Prostate gland (tissue), 2 donors: Measurements from ENCODE around the gene OSCP1. TPM values are rescaled to one million over a fixed set of nuclear protein-coding genes. Genes with fewer than 3 reads are reported as not detected.

Experiments
- DNase-seq: peaks from one replicate; pipeline ENCODE4 v3.0.0-alpha.2; 2019; ENCODE audit warnings: low spot score
- H3K27ac ChIP-seq, 2 donors: fragments of 200-600 bp; sonication (generic); 2 replicates each; pipeline ENCODE4 v1.5.1; 2017 to 2019
- H3K27me3 ChIP-seq: fragments of 200-600 bp; sonication (generic); replicated peaks from 2 replicates; pipeline ENCODE4 v1.5.1; 2019; ENCODE audit not compliant: insufficient read depth
- H3K36me3 ChIP-seq, 2 donors: fragments of 200-600 bp; sonication (generic); 1 replicate in 1 of 2; 2 replicates in 1 of 2; pipeline versions ENCODE4 v1.5.1 to v1.8.1; 2017 to 2019
- H3K4me1 ChIP-seq: fragments of 200-600 bp; sonication (generic); replicated peaks from 2 replicates; pipeline ENCODE4 v1.5.1; 2019
- H3K4me3 ChIP-seq, 2 donors: fragments of 200-600 bp; sonication (generic); 2 replicates each; pipeline ENCODE4 v1.5.1; 2017 to 2019
- H3K9me3 ChIP-seq: fragments of 200-600 bp; sonication (generic); 2 replicates; pipeline ENCODE4 v1.5.1; 2017
- POLR2A ChIP-seq: fragments of 450-650 bp; IDR thresholded peaks from one replicate; pipeline ENCODE4 v1.6.1; 2016; ENCODE audit warnings: antibody characterized with exemption, mild to moderate bottlenecking
- POLR2AphosphoS5 ChIP-seq: sonication (generic); formaldehyde crosslinking; IDR thresholded peaks from one replicate; pipeline ENCODE4 v1.6.1; 2017; ENCODE audit warnings: antibody characterized with exemption
- WGBS: methylation state at CpG from one replicate; pipeline ENCODE4 v1.1.5; 2018; 5-methylcytosine and 5-hydroxymethylcytosine counted together
- intact Hi-C: fragments of 100-400 bp; cut with DNase I; formaldehyde crosslinking; loops from one replicate; pipeline ENCODE4 v1.14.2; 2022
- total RNA-seq, 2 donors: library from RNA; depleted of rRNA; stranded (reverse); fragments of >200 nt; gene quantifications; one replicate each; pipeline ENCODE4 v1.1.0, GENCODE V29; 2016
- TF ChIP-seq, protein P1 (sequence below), 4 experiments: fragments of 200-600 bp in 2 of 4; fragments of 450-650 bp in 2 of 4; sonication (generic) in 2 of 4; IDR thresholded peaks; 1 replicate in 3 of 4; 2 replicates in 1 of 4; pipeline ENCODE4 v1.5.1; 2016 to 2019; ENCODE audit warnings: antibody characterized with exemption in 4 of 4, mild to moderate bottlenecking in 2 of 4, moderate library complexity in 2 of 4

The OSCP1 gene
- total RNA-seq, 2 donors from 2014 or later, result 16.7 to 25.6 TPM

DNA sequence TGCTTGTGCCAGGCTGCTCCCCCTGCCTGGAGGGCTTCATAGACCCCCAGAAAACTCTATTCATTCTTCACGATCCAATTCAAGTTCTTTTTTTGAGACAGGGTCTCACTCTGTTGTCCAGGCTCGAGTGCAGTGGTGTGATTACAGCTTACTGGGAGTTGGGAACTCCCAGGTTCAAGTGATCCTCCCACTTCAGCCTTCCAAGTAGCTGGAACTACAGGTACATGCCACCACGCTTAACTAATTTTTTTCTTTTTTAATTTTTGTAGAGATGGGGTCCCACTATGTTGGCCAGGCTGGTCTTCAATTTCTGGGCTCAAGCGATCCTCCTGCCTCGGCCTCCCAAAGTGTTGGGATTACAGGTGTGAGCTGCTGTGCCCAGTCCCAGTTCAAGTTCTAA, 68.8 kb downstream of the OSCP1 start:
- intact Hi-C loops, result no loop called here
- WGBS, result 91% methylated on average over 5 of the region's 5 CpGs
- Histone ChIP-seq H3K27me3 (no peaks in the 10 kb centered on the region), H3K4me3 (no peak overlapping the region), H3K27ac (no peak overlapping the region), H3K4me1 (peaks cover 10% of the 10 kb centered on the region), H3K9me3 (no peaks in the 10 kb centered on the region), H3K36me3 (no peaks in the 10 kb centered on the region)
- no peak for DNase-seq
- TF ChIP-seq POLR2AphosphoS5 (no peak), POLR2A (no peak)
- TF ChIP-seq, protein P1, sequence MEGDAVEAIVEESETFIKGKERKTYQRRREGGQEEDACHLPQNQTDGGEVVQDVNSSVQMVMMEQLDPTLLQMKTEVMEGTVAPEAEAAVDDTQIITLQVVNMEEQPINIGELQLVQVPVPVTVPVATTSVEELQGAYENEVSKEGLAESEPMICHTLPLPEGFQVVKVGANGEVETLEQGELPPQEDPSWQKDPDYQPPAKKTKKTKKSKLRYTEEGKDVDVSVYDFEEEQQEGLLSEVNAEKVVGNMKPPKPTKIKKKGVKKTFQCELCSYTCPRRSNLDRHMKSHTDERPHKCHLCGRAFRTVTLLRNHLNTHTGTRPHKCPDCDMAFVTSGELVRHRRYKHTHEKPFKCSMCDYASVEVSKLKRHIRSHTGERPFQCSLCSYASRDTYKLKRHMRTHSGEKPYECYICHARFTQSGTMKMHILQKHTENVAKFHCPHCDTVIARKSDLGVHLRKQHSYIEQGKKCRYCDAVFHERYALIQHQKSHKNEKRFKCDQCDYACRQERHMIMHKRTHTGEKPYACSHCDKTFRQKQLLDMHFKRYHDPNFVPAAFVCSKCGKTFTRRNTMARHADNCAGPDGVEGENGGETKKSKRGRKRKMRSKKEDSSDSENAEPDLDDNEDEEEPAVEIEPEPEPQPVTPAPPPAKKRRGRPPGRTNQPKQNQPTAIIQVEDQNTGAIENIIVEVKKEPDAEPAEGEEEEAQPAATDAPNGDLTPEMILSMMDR (IDR thresholded peaks at IDR 0.05), result no peak

DNA sequence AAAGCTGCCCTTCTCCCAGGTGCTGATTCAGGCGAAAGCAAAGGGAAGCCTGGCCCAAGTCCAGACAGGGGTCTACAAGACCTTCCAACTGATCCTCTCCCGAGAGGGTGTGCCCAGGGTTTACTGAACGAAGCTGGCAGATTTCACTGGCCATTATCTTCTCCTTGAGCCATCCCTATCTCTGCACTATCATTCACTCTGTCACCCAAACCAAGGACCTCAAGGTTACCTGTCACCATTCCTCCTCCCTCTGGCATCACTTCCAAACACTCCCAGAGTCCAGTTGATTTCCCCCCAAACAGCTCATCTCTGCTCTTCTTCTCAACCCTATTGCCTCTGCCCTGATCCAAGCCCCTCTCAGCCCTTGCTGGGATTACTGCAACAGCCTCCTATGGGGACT, 69.5 kb downstream of the OSCP1 start:
- intact Hi-C loops, result no loop called here
- TF ChIP-seq POLR2A (no peak), POLR2AphosphoS5 (no peak)
- TF ChIP-seq, protein P1 (IDR thresholded peaks at IDR 0.05), result no peak
- Histone ChIP-seq H3K27ac (no peak overlapping the region), H3K4me1 (peaks cover 12% of the 10 kb centered on the region), H3K27me3 (no peaks in the 10 kb centered on the region), H3K9me3 (no peaks in the 10 kb centered on the region), H3K36me3 (no peaks in the 10 kb centered on the region), H3K4me3 (no peak overlapping the region)
- 89% methylated on average over 3 of the region's 3 CpGs for WGBS
- DNase-seq, result no peak

DNA sequence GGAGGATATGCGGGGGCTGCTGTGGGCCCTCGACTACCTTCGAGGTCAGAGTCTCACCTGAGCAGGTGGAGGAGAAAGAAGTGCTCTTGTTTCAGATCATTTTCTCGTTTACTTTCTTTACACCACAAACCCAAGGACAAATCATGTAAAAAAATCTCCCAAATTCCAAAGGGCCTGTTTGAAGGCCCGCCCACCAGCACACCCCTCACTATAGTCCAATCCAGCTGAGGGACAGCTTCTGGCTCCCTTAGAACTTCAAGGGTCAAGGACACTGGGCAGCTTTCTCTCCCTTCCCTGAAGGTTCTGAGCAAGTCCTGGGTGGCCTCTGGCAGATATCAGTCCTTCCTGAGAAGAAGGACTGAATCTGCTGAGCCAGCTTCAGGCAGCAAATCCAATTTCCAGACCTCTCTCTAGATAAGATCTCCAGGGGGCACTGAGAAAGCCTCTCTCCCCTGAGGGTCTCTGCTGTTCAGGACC, 70.1 kb downstream of the OSCP1 start:
- Histone ChIP-seq H3K9me3 (no peaks in the 10 kb centered on the region), H3K4me1 (peaks cover 12% of the 10 kb centered on the region), H3K27me3 (no peaks in the 10 kb centered on the region), H3K4me3 (no peak overlapping the region), H3K27ac (no peak overlapping the region), H3K36me3 (no peaks in the 10 kb centered on the region)
- WGBS, result 65% methylated on average over 5 of the region's 5 CpGs
- intact Hi-C loops, result no loop called here
- no peak for TF ChIP-seq POLR2A
- TF ChIP-seq, protein P1 (IDR thresholded peaks at IDR 0.05), result no peak
- no peak for DNase-seq

DNA sequence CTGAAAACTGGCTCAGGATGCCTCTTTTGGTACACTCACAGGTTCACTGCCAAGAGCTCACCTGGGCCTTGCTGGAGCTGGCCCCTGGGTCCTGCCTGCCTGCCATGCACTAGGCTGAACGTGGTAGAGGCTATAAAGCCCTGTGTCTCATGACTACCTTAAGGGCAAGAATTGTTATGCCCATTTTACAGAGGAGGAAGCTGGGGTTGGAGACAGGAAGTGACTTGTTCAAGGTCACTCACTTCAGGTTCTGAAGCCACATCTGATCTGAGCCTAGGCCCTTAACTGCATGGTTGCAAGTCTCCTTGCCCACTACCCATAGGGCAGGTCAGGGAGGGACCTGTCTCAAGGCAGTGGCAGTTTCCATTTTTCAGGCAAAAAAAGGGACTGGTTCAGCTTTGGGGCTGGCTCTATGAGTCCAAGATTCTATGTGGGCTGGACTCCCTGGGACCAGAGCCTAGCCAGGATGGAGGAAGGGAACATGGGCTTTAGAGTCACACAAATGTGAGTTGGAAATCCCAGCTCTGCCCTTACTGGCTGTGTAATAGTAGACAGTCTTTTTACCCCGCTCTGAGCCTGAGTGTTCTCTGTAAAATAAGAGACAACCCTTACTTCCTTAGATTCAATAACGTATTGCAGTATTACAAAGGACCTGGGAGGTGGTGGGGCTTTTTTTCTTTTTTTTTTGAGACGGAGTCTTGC, 72.3 kb downstream of the OSCP1 start:
- Histone ChIP-seq H3K27me3 (no peaks in the 10 kb centered on the region), H3K9me3 (no peaks in the 10 kb centered on the region), H3K36me3 (no peaks in the 10 kb centered on the region), H3K27ac (no peak overlapping the region), H3K4me3 (no peak overlapping the region), H3K4me1 (peaks cover 20% of the 10 kb centered on the region)
- TF ChIP-seq POLR2AphosphoS5 (no peak), POLR2A (no peak)
- TF ChIP-seq, protein P1 (IDR thresholded peaks at IDR 0.05), result no peak
- no peak for DNase-seq
- WGBS, result 73% methylated on average over 4 of the region's 4 CpGs
- intact Hi-C loops, result no loop called here

DNA sequence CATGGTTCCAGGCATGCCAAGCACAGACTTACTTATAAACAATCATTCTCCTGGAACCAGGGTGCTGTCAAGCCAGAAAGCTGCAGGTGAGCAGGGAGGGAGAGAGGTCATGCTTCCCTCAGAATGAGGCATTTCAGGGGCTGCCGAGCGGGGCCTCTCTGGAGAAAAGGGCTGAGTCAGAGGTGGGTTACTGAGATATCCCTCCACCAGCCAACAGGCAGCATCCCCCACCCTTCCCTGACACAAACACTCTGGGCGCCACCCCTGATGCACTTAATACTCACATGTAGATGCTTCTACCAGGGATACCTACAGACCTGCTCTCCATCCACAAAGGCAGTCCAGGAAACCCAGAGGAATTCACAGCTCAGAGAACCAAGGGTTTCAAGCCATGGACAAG, 77.6 kb downstream of the OSCP1 start:
- intact Hi-C loops, result no loop called here
- no peak for DNase-seq
- Histone ChIP-seq H3K27me3 (no peaks in the 10 kb centered on the region), H3K4me1 (peaks cover 30% of the 10 kb centered on the region), H3K9me3 (no peaks in the 10 kb centered on the region), H3K27ac (peak overlapping the region; percentile 79 to 87), H3K36me3 (no peaks in the 10 kb centered on the region), H3K4me3 (no peak overlapping the region)
- TF ChIP-seq POLR2A (no peak), POLR2AphosphoS5 (no peak)
- TF ChIP-seq, protein P1 (IDR thresholded peaks at IDR 0.05), result no peak
- WGBS, result 96% methylated on average over 3 of the region's 3 CpGs
